Stimulated activated CD4-positive, alpha-beta T cell treated with anti-CD3 and anti-CD28 coated beads, Interleukin-15, amount 100 ng/mL, for 1 hour (primary cell): ENCODE measurements around the gene GP9.
"Not testable (repeated sequence)": the region's sequence is repeated elsewhere in the genome, so short reads cannot be mapped to it uniquely, and the experiment has no call there.

Source experiments
- DNase-seq, 2 donors: peaks; one replicate each; pipeline ENCODE4 v3.0.0-alpha.2; 2020; ENCODE audit warnings: low read depth in 1 of 2, low spot score in 1 of 2

The GP9 gene

GRCh38 chr3:129106866-129107565, 46.4 kb downstream of the GP9 start:
- no peak for DNase-seq

GRCh38 chr3:129107793-129108192, 47.2 kb downstream of the GP9 start:
- no peak for DNase-seq

DNA sequence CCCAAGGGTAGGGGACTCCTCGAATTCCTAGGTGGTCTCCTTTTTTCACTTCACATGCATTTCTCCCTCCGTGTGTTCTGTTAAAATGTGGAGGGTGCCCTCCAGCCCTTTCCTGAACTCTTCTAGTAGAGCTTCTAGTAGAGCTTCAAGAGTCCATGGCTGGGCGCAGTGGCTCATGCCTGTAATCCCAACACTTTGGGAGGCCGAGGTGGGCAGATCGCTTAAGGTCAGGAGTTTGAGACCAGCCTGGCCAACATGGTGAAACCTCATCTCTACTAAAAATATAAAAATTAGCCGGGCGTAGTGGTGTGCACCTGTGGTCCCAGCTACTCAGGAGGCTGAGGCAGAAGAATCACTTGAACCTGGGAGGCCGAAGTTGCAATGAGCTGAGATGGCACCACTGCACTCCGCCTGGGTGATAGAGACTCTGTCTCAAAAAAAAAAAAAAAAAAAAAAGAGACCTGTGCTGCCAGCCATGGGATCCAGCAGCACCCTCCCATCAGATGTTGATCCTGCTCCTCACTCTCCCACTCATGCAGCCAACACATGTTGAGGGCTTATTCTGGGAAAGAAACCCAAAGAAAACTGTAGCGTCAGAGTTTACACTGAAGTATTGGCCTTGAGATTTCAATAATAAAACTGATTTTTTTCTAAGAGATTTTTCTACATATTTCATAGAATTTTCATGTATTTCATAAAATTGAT, 50.6 kb downstream of the GP9 start:
- DNase-seq: not testable (repeated sequence)
